IMR-90 (cell line): ENCODE data around the gene FCSK. TPM values are rescaled to one million over a fixed set of nuclear protein-coding genes. Genes with fewer than 3 reads are reported as not detected.

ENCODE experiments used
- ATAC-seq: fragments of 200-7000 bp; cut with Tn5 transposase; 2 replicates; pipeline ENCODE4 v1.9.1; 2020; ENCODE audit warnings: low read depth, mild to moderate bottlenecking, moderate library complexity
- BruUV-seq: library from RNA; stranded (reverse); fragments of 400-500 nt; replicated peaks from 2 replicates; lab custom pipeline; 2021; lab: Mats Ljungman, UMichigan
- CTCF ChIA-PET: fragments of 300-600 bp; formaldehyde crosslinking; extraction: SDS; loops from one replicate; lab custom pipeline; 2021; ENCODE audit warnings: antibody characterized with exemption; lab: Yijun Ruan, JAX
- POLR2A ChIA-PET: fragments of 300-600 bp; sonication (Branson Sonifier 250); formaldehyde crosslinking; loops from one replicate; lab custom pipeline; 2022; ENCODE audit warnings: antibody characterized with exemption; ENCODE audit not compliant: unreplicated experiment; lab: Charles Lee
- DNase-seq: peaks from one replicate; pipeline ENCODE4 v3.0.0; 2013
- H2AFZ ChIP-seq: replicated peaks from 2 replicates; pipeline ENCODE3; 2013; ENCODE audit warnings: low read length, mild to moderate bottlenecking; ENCODE audit not compliant: poor library complexity
- H2AK5ac ChIP-seq: 2 replicates; pipeline ENCODE4 v1.6.1; 2013; ENCODE audit warnings: low read depth, low read length, inconsistent platforms
- H2AK9ac ChIP-seq: replicated peaks from 2 replicates; pipeline ENCODE3; 2013; ENCODE audit warnings: mild to moderate bottlenecking, low read depth, low read length, moderate library complexity; ENCODE audit not compliant: poor library complexity
- H2BK120ac ChIP-seq: 2 replicates; pipeline ENCODE4 v1.6.1; 2013; ENCODE audit warnings: low read depth, low read length, inconsistent platforms
- H2BK15ac ChIP-seq: 3 replicates; pipeline ENCODE4 v1.6.1; 2013; ENCODE audit warnings: low read depth, low read length, inconsistent platforms
- H2BK20ac ChIP-seq: 2 replicates; pipeline ENCODE4 v1.6.1; 2013; ENCODE audit warnings: low read depth, mild to moderate bottlenecking, inconsistent platforms, low read length, moderate library complexity
- H2BK5ac ChIP-seq: 2 replicates; pipeline ENCODE4 v1.6.1; 2013; ENCODE audit warnings: mild to moderate bottlenecking, low read depth, low read length, inconsistent platforms; ENCODE audit not compliant: poor library complexity, severe bottlenecking
- H3K14ac ChIP-seq: replicated peaks from 2 replicates; pipeline ENCODE4 v1.6.1; 2013; ENCODE audit warnings: low read depth, low read length, inconsistent platforms
- H3K18ac ChIP-seq: 2 replicates; pipeline ENCODE4 v1.6.1; 2013; ENCODE audit warnings: low read depth, low read length, control low read depth
- H3K23ac ChIP-seq: 2 replicates; pipeline ENCODE4 v1.6.1; 2013; ENCODE audit warnings: low read depth, low read length, inconsistent platforms
- H3K27ac ChIP-seq: 2 replicates; pipeline ENCODE4 v1.5.1; 2013; ENCODE audit warnings: mild to moderate bottlenecking, control low read depth, low read length; ENCODE audit not compliant: insufficient read depth
- H3K27me3 ChIP-seq: 2 replicates; pipeline ENCODE4 v1.6.1; 2013; ENCODE audit warnings: low read length; ENCODE audit not compliant: control insufficient read depth, insufficient read depth
- H3K36me3 ChIP-seq: 2 replicates; pipeline ENCODE4 v1.6.1; 2013; ENCODE audit warnings: low read length, mixed read lengths; ENCODE audit not compliant: control insufficient read depth, insufficient read depth
- H3K4ac ChIP-seq: 2 replicates; pipeline ENCODE4 v1.6.1; 2013; ENCODE audit warnings: low read depth, low read length, inconsistent platforms
- H3K4me1 ChIP-seq: 2 replicates; pipeline ENCODE4 v1.6.1; 2013; ENCODE audit warnings: low read length, mixed read lengths; ENCODE audit not compliant: control insufficient read depth, insufficient read depth
- H3K4me2 ChIP-seq: 2 replicates; pipeline ENCODE4 v1.6.1; 2013; ENCODE audit warnings: low read depth, mild to moderate bottlenecking, control low read depth, low read length, moderate library complexity
- H3K4me3 ChIP-seq: 2 replicates; pipeline ENCODE4 v1.5.1; 2013; ENCODE audit warnings: low read depth, mild to moderate bottlenecking, control low read depth, low read length, moderate library complexity; ENCODE audit not compliant: insufficient read depth
- H3K56ac ChIP-seq: 2 replicates; pipeline ENCODE4 v1.6.1; 2013; ENCODE audit warnings: low read length, inconsistent platforms; ENCODE audit not compliant: insufficient read depth; ENCODE audit errors: extremely low read depth
- H3K79me1 ChIP-seq, 2 experiments: 2 replicates each; pipeline ENCODE4 v1.6.1; 2013; ENCODE audit warnings: low read length in 2 of 2, inconsistent platforms in 1 of 2, low read depth in 1 of 2
- H3K9ac ChIP-seq: 2 replicates; pipeline ENCODE4 v1.6.1; 2013; ENCODE audit warnings: low read depth, low read length, control low read depth
- H3K9me1 ChIP-seq: 2 replicates; pipeline ENCODE4 v1.6.1; 2013; ENCODE audit warnings: low read length, inconsistent platforms; ENCODE audit not compliant: insufficient read depth
- H3K9me3 ChIP-seq: 2 replicates; pipeline ENCODE4 v1.6.1; 2013; ENCODE audit warnings: low read length; ENCODE audit not compliant: control insufficient read depth, insufficient read depth
- H4K20me1 ChIP-seq: 2 replicates; pipeline ENCODE4 v1.6.1; 2013; ENCODE audit warnings: low read length, inconsistent platforms; ENCODE audit not compliant: insufficient read depth
- H4K5ac ChIP-seq: 2 replicates; pipeline ENCODE4 v1.6.1; 2013; ENCODE audit warnings: mild to moderate bottlenecking, low read depth, low read length, control low read depth
- H4K8ac ChIP-seq, 2 experiments: 2 replicates each; pipeline ENCODE4 v1.6.1; 2013; ENCODE audit warnings: low read depth in 2 of 2, low read length in 2 of 2, control low read depth in 1 of 2, inconsistent platforms in 1 of 2
- H4K91ac ChIP-seq: 2 replicates; pipeline ENCODE4 v1.6.1; 2013; ENCODE audit warnings: low read depth, low read length, inconsistent platforms; ENCODE audit not compliant: insufficient read depth
- RFX5 ChIP-seq: IDR thresholded peaks from 2 replicates; pipeline ENCODE4 v1.8.0; 2012; ENCODE audit warnings: low read depth, mild to moderate bottlenecking, low read length, moderate library complexity
- USF2 ChIP-seq: fragments of 150-350 bp; IDR thresholded peaks from 2 replicates; pipeline ENCODE4 v1.6.1; 2017; ENCODE audit warnings: mild to moderate bottlenecking, antibody characterized with exemption, low read length, low read depth
- WGBS, 2 experiments: methylation state at CpG; one replicate each; pipeline versions ENCODE4 v1.1.5 to v1.1.7; 2013; ENCODE audit warnings: missing lambda C conversion rate in 2 of 2; ENCODE audit not compliant: insufficient read length in 1 of 2; ENCODE audit errors: extremely low coverage in 2 of 2; 5-methylcytosine and 5-hydroxymethylcytosine counted together
- dilution Hi-C: fragments of 300-500 bp; cut with HindIII; formaldehyde crosslinking; loops from one replicate; pipeline ENCODE4 v1.14.3; 2018; ENCODE audit warnings: low sequenced_read_pairs; ENCODE audit not compliant: unreplicated experiment
- in situ Hi-C: fragments of 300-500 bp; cut with MboI; formaldehyde crosslinking; loops from 3 replicates; pipeline ENCODE4 v1.14.3; 2019; ENCODE audit warnings: low sequenced_read_pairs, inconsistent platforms, mixed read lengths
- intact Hi-C: fragments of 100-400 bp; cut with micrococcal nuclease; formaldehyde crosslinking; loops from 2 replicates; pipeline ENCODE4 v1.10.0; 2022
- polyA plus RNA-seq, 3 experiments: library from polyadenylated mRNA; depleted of rRNA; stranded (reverse); fragments of >200 nt; gene quantifications; 2 replicates each; pipeline ENCODE4 v1.2.3, GENCODE V29; 2012; ENCODE audit warnings: low replicate concordance in 1 of 3
- total RNA-seq: library from RNA; depleted of rRNA; stranded (reverse); fragments of >200 nt; gene quantifications from 2 replicates; pipeline ENCODE4 v1.2.3, GENCODE V29; 2012

Gene FCSK
- total and polyA plus RNA-seq, 2 of the 4 experiments (the other 2 are of a cell fraction): 6.1 to 7.2 TPM

DNA sequence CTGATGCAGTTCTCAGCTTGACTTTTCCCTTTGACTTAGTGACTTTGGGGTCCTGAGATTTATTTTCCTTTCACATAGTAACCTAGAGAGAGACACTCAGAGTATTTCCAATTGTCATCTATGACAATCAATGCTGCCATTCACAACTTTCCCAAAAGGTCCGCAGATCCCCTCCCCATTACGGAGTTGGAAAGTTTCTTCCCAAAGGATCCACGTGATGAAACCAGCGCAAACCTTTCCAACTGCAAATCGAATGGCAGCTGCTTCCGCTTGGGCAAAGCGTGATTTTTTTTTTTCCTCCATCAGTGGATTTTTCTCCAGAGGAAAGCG is 538 bp upstream of the FCSK start:
- no peak overlapping the region for H2BK20ac ChIP-seq
- peak overlapping the region; percentile 79 for H3K4me3 ChIP-seq
- intact Hi-C loops: loop anchor here (1.0 kb wide), 1 partner anchor 73 kb away; no protein-coding TSS in a partner anchor
- peak overlapping the region; percentile 69; the same call in 1 of the 2 replicates for H3K18ac ChIP-seq
- no peak for DNase-seq
- H3K4me1 ChIP-seq: peaks cover 5% of the 10 kb centered on the region
- H3K79me1 ChIP-seq: peaks cover 3 to 12% of the 10 kb centered on the region in 2 experiments; a peak in 3 of 4 replicates
- in situ Hi-C loops: no loop called here
- no peak overlapping the region for H2AK5ac ChIP-seq
- ChIA-PET CTCF (interaction anchor here (0.8 to 1.1 kb wide), 3 partner anchors 16 to 22 kb away, joined by 3 to 4 read pairs (median 3); no protein-coding TSS in a partner anchor), POLR2A (interaction anchor here (0.6 to 0.7 kb wide), 5 partner anchors 12 to 80 kb away, joined by 4 to 22 read pairs (median 8); no protein-coding TSS in a partner anchor)
- H4K20me1 ChIP-seq: no peaks in the 10 kb centered on the region
- H2BK120ac ChIP-seq: peak overlapping the region; percentile 48; the same call in 1 of the 2 replicates
- peak overlapping the region; percentile 90 for H3K14ac ChIP-seq
- peak overlapping the region; percentile 80; the same call in 2 of the 3 replicates for H2BK15ac ChIP-seq
- peak overlapping the region; percentile 97 for H3K4me2 ChIP-seq
- H2AK9ac ChIP-seq: no peak overlapping the region
- peak overlapping the region; percentile 99 for H2AFZ ChIP-seq
- H3K9me3 ChIP-seq: no peaks in the 10 kb centered on the region
- peak overlapping the region; percentile 92 to 98 for H4K8ac ChIP-seq
- 0% methylated on average over 1 of the region's 8 CpGs; no CpG with 5 or more reads in 1 of the 2 experiments for WGBS, 2 experiments
- peak; percentile 42 for ATAC-seq
- peak overlapping the region; percentile 54 for H4K91ac ChIP-seq
- no peaks in the 10 kb centered on the region for H3K36me3 ChIP-seq
- peak overlapping the region; percentile 99 for H4K5ac ChIP-seq
- no TSS peak for BruUV-seq
- H3K27ac ChIP-seq: peak overlapping the region; percentile 100
- peak overlapping the region; percentile 73; the same call in 1 of the 2 replicates for H3K56ac ChIP-seq
- no peaks in the 10 kb centered on the region for H3K9me1 ChIP-seq
- peak overlapping the region; percentile 100 for H2BK5ac ChIP-seq
- no peaks in the 10 kb centered on the region for H3K27me3 ChIP-seq
- peak overlapping the region; percentile 32; the same call in 1 of the 2 replicates for H3K23ac ChIP-seq
- H3K9ac ChIP-seq: peak overlapping the region; percentile 95
- dilution Hi-C loops: no loop called here
- peak; percentile 50; the same call in 1 of the 2 replicates for TF ChIP-seq USF2
- TF ChIP-seq RFX5: no peak
- H3K4ac ChIP-seq: peak overlapping the region; percentile 71
